ENCODE results near the gene PRXL2B. TPM values are rescaled to one million over a fixed set of nuclear protein-coding genes. Genes with fewer than 3 reads are reported as not detected.
"Not testable (repeated sequence)": the region's sequence is repeated elsewhere in the genome, so short reads cannot be mapped to it uniquely, and the experiment has no call there.

PRXL2B gene
- polyA plus RNA-seq, 1 experiment = 10.2 TPM

GRCh38 chr1:2570332-2570731 is 16.2 kb upstream of the PRXL2B start:
- H3K9me3 ChIP-seq (ENCODE audit: control insufficient read depth, insufficient read depth, low read length) = no peaks in the 10 kb centered on the region; the same call in 1 of the 2 replicates
- CTCF ChIA-PET = interaction anchor here (1.1 kb wide), 1 partner anchor 22 kb away, joined by 3 read pairs; no protein-coding TSS in a partner anchor
- H3K27me3 ChIP-seq (ENCODE audit: control insufficient read depth, insufficient read depth, low read length) = peaks cover 27% of the 10 kb centered on the region
- no peak overlapping the region for H3K27ac ChIP-seq (ENCODE audit: low read depth, low read length)
- POLR2A ChIA-PET = no interaction called here
- H3K4me3 ChIP-seq (ENCODE audit: low read depth, low read length) = no peak overlapping the region
- no peak for TF ChIP-seq CTCF (IDR thresholded peaks at IDR 0.05; ENCODE audit: low read depth, low read length)
- DNase-seq (ENCODE audit: low read depth, low spot score) = no peak

- ChIA-PET CTCF (interaction anchor here (1.1 kb wide), 1 partner anchor 23 kb away, joined by 3 read pairs; no protein-coding TSS in a partner anchor), POLR2A (no interaction called here)
- no peak overlapping the region for H3K4me3 ChIP-seq (ENCODE audit: low read depth, low read length)
- no peak overlapping the region for H3K27ac ChIP-seq (ENCODE audit: low read depth, low read length)
- no peak for TF ChIP-seq CTCF (IDR thresholded peaks at IDR 0.05; ENCODE audit: low read depth, low read length)
- H3K27me3 ChIP-seq (ENCODE audit: control insufficient read depth, insufficient read depth, low read length) = peaks cover 18% of the 10 kb centered on the region
- H3K9me3 ChIP-seq (ENCODE audit: control insufficient read depth, insufficient read depth, low read length) = no peaks in the 10 kb centered on the region; the same call in 1 of the 2 replicates
- no peak for DNase-seq (ENCODE audit: low read depth, low spot score)
These were observed 15.2 kb upstream of the PRXL2B start for GRCh38 chr1:2571348-2571747.

GRCh38 chr1:2573250-2573920 is 13.2 kb upstream of the PRXL2B start:
- Histone ChIP-seq H3K27ac (ENCODE audit: low read depth, low read length) (no peak overlapping the region), H3K27me3 (ENCODE audit: control insufficient read depth, insufficient read depth, low read length) (peaks cover 19% of the 10 kb centered on the region), H3K9me3 (ENCODE audit: control insufficient read depth, insufficient read depth, low read length) (no peaks in the 10 kb centered on the region; the same call in 1 of the 2 replicates), H3K4me3 (ENCODE audit: low read depth, low read length) (no peak overlapping the region)
- no peak for TF ChIP-seq CTCF (IDR thresholded peaks at IDR 0.05; ENCODE audit: low read depth, low read length)
- no peak for DNase-seq (ENCODE audit: low read depth, low spot score)
- CTCF ChIA-PET = no interaction called here
- POLR2A ChIA-PET = no interaction called here

- Histone ChIP-seq H3K9me3 (ENCODE audit: control insufficient read depth, insufficient read depth, low read length) (no peaks in the 10 kb centered on the region; the same call in 1 of the 2 replicates), H3K4me3 (ENCODE audit: low read depth, low read length) (no peak overlapping the region), H3K27ac (ENCODE audit: low read depth, low read length) (no peak overlapping the region), H3K27me3 (ENCODE audit: control insufficient read depth, insufficient read depth, low read length) (peaks cover 14% of the 10 kb centered on the region)
- no peak for TF ChIP-seq CTCF (IDR thresholded peaks at IDR 0.05; ENCODE audit: low read depth, low read length)
- POLR2A ChIA-PET = no interaction called here
- CTCF ChIA-PET = no interaction called here
- no peak for DNase-seq (ENCODE audit: low read depth, low spot score)
These were observed 12.2 kb upstream of the PRXL2B start for GRCh38 chr1:2574350-2574749.

GRCh38 chr1:2575801-2576663 is 10.5 kb upstream of the PRXL2B start:
- CTCF ChIA-PET = no interaction called here
- Histone ChIP-seq H3K27ac (ENCODE audit: low read depth, low read length) (no peak overlapping the region), H3K27me3 (ENCODE audit: control insufficient read depth, insufficient read depth, low read length) (peaks cover 11% of the 10 kb centered on the region), H3K4me3 (ENCODE audit: low read depth, low read length) (no peak overlapping the region), H3K9me3 (ENCODE audit: control insufficient read depth, insufficient read depth, low read length) (no peaks in the 10 kb centered on the region; the same call in 1 of the 2 replicates)
- POLR2A ChIA-PET = no interaction called here
- no peak for DNase-seq (ENCODE audit: low read depth, low spot score)
- no peak for TF ChIP-seq CTCF (IDR thresholded peaks at IDR 0.05; ENCODE audit: low read depth, low read length)

- DNase-seq (ENCODE audit: low read depth, low spot score); CTCF ChIA-PET; H3K27me3 ChIP-seq (ENCODE audit: control insufficient read depth, insufficient read depth, low read length); H3K9me3 ChIP-seq (ENCODE audit: control insufficient read depth, insufficient read depth, low read length); H3K27ac ChIP-seq (ENCODE audit: low read depth, low read length); H3K4me3 ChIP-seq (ENCODE audit: low read depth, low read length); POLR2A ChIA-PET: not testable (repeated sequence)
These were observed 9.0 kb upstream of the PRXL2B start for GRCh38 chr1:2577565-2578075.

Data from AG04450 (cell line).